ENCODE measurements around the gene CAMK2D.

DNA sequence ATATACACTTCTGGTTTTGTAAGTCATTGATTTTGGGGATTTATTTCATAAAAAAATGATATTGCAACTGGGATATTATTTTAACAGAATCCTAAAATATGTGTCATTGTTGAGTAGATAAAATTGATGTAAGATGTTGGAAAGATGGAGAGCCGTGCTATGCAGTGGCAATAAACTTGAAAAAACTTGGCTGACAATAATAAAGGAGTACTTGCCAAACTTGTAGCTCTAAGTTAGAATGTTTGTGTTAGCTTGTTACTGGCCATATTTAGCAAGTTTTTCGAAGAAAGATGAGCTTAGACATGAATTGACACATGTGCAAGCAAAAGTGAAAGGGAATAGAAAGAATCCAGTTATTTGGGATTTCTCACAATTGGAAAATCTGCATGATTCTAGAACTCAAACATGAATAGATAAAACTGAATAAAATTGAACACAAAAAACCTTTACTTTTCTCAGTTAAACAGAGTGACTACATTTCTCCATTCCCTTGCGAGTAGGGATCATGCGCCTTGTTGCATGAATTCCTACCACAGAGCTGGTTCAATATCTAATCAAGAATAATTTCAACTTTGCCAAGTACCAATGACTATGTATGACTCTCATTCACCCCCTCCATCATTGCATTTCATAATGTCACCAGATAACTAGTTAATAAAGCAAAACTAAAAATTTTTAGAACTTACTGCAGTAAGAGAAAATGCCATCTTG is 327.8 kb downstream of the CAMK2D start:
- TF ChIP-seq, protein P1, sequence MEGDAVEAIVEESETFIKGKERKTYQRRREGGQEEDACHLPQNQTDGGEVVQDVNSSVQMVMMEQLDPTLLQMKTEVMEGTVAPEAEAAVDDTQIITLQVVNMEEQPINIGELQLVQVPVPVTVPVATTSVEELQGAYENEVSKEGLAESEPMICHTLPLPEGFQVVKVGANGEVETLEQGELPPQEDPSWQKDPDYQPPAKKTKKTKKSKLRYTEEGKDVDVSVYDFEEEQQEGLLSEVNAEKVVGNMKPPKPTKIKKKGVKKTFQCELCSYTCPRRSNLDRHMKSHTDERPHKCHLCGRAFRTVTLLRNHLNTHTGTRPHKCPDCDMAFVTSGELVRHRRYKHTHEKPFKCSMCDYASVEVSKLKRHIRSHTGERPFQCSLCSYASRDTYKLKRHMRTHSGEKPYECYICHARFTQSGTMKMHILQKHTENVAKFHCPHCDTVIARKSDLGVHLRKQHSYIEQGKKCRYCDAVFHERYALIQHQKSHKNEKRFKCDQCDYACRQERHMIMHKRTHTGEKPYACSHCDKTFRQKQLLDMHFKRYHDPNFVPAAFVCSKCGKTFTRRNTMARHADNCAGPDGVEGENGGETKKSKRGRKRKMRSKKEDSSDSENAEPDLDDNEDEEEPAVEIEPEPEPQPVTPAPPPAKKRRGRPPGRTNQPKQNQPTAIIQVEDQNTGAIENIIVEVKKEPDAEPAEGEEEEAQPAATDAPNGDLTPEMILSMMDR (conservative IDR thresholded peaks at IDR 0.05 in 1 of 2, IDR thresholded peaks at IDR 0.05 in 1 of 2; ENCODE audit: low read depth in 1 of 2, low read length in 2 of 2): no peak
- no peak for TF ChIP-seq EZH2 (IDR thresholded peaks at IDR 0.05; ENCODE audit: low read length, missing control alignments)

Data from fibroblast of lung (primary cell).